ENCODE data around the gene KLHL17. TPM values are rescaled to one million over a fixed set of nuclear protein-coding genes. Genes with fewer than 3 reads are reported as not detected.

Gene KLHL17
- total and polyA plus RNA-seq, 9 of the 15 experiments (the other 6 are each of a cell fraction or from before 2014, with no cell fraction given): 0.14 to 84.8 (median 13.0) TPM

DNA sequence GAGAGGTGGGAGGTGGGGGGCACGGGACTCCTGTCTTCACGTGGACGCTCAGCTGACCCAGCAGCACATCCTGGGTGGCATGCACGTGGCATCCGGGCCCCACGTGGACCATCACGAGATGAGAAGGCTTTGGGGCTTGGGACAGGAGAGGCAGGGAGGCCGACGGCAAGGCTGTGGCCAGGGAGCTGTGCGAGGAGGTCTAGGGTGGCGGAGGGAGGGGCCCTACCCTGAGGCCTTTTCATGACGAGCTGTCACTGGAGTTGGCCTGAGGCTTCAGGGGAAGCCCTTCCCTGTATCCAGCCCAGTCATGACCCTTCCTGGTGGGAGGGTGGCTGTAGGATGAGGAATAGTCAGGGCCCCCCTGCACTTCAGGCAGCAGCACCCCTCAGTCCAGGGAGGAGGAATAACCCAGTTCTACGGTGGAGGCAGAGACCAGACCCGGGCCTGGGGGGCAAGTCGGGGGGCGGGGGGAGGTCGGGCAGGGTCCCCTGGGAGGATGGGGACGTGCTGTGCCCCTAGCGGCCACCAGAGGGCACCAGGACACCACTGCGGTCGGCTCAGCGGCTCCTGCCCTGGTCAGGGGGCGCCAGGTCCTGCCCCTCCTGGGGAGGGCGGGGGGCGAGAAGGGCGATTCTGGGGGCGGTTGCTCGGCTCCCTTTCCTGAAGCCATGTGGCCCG lies 23.6 kb downstream of the KLHL17 start (continued):
- TF ChIP-seq VEZF1 (CRISPR knock-in tag; IDR thresholded peaks at IDR 0.05) (peak; percentile 64), PCBP1 (IDR thresholded peaks at IDR 0.05; ENCODE audit: low read depth, low read length, poor library complexity, severe bottlenecking) (no peak), CREM (IDR thresholded peaks at IDR 0.05; ENCODE audit: low read depth) (peak; percentile 38; the same call in 1 of the 2 replicates), E2F3 (CRISPR knock-in tag; IDR thresholded peaks at IDR 0.05) (no peak), RBM15 (IDR thresholded peaks at IDR 0.05; ENCODE audit: insufficient read depth, low read length) (no peak), MAZ (CRISPR knock-in tag; conservative IDR thresholded peaks at IDR 0.05 in 1 of 2, IDR thresholded peaks at IDR 0.05 in 1 of 2) (peak in 1 of 2 experiments; percentile 9; a peak in 1 of 4 replicates), ZKSCAN8 (CRISPR knock-in tag; IDR thresholded peaks at IDR 0.05) (no peak), ZBTB2 (IDR thresholded peaks at IDR 0.05) (no peak), MAX (CRISPR knock-in tag; IDR thresholded peaks at IDR 0.05) (peak; percentile 27; the same call in 1 of the 2 replicates)
- TF ChIP-seq, protein P1, sequence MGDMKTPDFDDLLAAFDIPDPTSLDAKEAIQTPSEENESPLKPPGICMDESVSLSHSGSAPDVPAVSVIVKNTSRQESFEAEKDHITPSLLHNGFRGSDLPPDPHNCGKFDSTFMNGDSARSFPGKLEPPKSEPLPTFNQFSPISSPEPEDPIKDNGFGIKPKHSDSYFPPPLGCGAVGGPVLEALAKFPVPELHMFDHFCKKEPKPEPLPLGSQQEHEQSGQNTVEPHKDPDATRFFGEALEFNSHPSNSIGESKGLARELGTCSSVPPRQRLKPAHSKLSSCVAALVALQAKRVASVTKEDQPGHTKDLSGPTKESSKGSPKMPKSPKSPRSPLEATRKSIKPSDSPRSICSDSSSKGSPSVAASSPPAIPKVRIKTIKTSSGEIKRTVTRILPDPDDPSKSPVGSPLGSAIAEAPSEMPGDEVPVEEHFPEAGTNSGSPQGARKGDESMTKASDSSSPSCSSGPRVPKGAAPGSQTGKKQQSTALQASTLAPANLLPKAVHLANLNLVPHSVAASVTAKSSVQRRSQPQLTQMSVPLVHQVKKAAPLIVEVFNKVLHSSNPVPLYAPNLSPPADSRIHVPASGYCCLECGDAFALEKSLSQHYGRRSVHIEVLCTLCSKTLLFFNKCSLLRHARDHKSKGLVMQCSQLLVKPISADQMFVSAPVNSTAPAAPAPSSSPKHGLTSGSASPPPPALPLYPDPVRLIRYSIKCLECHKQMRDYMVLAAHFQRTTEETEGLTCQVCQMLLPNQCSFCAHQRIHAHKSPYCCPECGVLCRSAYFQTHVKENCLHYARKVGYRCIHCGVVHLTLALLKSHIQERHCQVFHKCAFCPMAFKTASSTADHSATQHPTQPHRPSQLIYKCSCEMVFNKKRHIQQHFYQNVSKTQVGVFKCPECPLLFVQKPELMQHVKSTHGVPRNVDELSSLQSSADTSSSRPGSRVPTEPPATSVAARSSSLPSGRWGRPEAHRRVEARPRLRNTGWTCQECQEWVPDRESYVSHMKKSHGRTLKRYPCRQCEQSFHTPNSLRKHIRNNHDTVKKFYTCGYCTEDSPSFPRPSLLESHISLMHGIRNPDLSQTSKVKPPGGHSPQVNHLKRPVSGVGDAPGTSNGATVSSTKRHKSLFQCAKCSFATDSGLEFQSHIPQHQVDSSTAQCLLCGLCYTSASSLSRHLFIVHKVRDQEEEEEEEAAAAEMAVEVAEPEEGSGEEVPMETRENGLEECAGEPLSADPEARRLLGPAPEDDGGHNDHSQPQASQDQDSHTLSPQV (IDR thresholded peaks at IDR 0.05): no peak
